Stimulated activated CD4-positive, alpha-beta T cell treated with anti-CD3 and anti-CD28 coated beads, TNF-alpha, amount 100 ng/mL, for 1 hour (primary cell): ENCODE data around the gene NUDT5.
"Not testable (repeated sequence)": the region's sequence is repeated elsewhere in the genome, so short reads cannot be mapped to it uniquely, and the experiment has no call there.

Experiments
- DNase-seq, 3 donors: peaks; one replicate each; pipeline ENCODE4 v3.0.0-alpha.2; 2020; ENCODE audit warnings: low read depth in 3 of 3, low spot score in 1 of 3

NUDT5 gene

GRCh38 chr10:12195603-12196506, at the start of gene NUDT5, which contains the start of gene CDC123:
TSS of gene NUDT5 (minus strand) at chr10:12195891. CDS start at chr10:12186291, 9,600 bp downstream.
TSS of gene CDC123 (plus strand) at chr10:12196188. CDS start at chr10:12196246, 58 bp downstream.
- peak; percentile 34 to 73 (median 60) for DNase-seq

DNA sequence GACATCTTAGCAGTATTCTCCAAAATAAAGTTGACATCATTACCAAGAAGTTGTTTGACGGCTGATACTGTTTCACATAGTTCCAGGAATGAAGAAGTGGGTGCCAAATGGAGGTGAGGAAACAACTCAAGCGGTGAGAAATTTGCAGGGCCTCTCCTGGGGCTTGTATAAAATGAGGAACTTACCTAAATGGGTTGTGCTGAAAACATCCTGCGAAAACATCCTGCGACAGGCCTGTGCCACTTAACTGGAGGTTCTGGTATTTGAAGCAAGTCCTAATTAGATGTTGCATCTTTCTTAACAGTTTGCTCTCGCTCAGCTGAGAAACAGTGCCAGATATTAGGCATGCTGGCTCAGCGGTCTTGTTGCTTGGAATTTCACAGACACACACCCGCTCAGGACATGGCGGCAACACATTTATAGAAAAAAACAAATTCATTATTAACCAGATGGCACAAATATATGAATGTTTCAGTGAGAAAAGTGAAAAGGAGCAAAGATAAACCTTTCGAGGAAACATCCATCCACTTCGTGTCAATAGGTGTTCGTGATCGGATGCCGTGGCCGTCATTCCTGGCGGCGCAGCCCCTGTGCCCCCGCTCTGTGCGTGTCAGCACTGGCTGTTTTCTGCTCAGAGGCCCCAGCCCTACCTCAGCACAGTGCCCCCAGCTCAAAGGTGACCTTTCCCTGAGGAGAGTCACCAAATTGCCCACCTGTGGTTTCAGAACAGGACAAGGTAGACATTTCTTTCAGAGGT, 48.4 kb upstream of the NUDT5 start:
- DNase-seq, result no peak

- no peak for DNase-seq
These were observed 46.3 kb upstream of the NUDT5 start for GRCh38 chr10:12241810-12242529.

- no peak for DNase-seq
These were observed 43.1 kb upstream of the NUDT5 start for GRCh38 chr10:12238821-12239220.

- DNase-seq, result no peak
These were observed 41.9 kb upstream of the NUDT5 start for GRCh38 chr10:12237265-12238220.

DNA sequence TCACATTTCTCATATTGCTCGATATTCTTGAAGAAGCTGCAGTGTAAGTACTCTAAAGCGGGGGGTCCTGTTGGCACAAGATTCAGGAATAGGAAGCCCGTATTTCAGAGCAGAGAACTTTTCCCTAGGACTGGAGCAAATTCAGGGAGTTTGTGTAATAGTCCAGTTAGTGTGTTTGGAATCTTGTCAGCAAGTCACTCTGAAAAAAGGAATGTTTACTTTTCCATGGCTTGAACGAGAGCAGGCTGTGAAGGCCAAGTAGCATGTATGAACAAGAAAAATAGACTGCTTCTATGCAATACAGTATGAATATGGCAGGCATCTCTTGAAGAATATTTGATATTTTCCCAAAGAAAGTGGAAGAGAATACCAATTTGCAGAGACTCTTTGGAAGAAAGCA, 40.1 kb upstream of the NUDT5 start:
- DNase-seq, result no peak

DNA sequence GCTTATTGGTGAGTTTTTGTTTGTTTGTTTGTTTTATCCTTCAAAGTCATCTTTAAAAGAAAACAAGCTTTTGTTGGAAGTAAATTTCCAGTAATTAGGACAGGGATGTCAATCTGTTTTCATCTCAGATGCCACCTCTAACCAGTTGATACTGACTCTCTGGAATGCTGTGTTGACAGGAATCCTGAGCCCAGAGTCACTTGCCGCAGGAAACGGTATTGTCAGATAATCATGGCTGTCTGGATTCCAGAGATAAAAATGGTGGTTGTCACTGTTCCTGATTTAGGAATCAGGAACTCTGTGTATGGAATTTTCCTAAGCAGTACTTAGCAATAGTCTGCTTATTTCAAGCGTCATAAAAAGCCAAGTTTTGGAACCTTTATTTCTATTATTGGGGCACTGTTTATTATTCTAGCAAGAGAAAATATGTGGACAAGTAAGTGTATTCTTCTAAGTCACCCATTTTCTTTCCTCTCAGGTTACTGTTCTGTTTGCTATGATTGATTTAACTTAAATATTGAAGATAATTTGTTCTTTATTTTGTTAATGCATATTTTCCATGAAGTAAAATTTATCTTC, 39.5 kb upstream of the NUDT5 start:
- DNase-seq, result no peak

DNA sequence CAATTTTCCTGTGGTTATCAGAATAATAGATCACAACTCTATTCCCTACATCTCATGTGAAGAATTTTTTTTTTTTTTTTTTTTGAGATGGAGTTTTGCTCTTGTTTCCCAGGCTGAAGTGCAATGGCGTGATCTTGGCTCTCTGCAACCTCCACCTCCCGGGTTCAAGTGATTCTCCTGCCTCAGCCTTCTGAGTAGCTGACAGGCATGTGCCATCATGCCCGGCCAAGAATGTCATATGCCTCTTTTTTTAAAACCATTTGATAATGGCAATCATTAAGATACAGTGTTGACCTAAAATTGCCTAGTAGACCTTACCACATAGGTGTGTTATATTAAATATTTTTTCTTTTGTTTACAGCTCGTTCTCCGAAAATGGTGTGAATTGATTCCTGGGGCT, 39.0 kb upstream of the NUDT5 start:
- DNase-seq, result not testable (repeated sequence)

GRCh38 chr10:12228851-12229250, 33.2 kb upstream of the NUDT5 start:
- no peak for DNase-seq

- not testable (repeated sequence) for DNase-seq
These were observed 30.7 kb upstream of the NUDT5 start for GRCh38 chr10:12226438-12226837.

- no peak for DNase-seq
These were observed 29.8 kb upstream of the NUDT5 start for GRCh38 chr10:12225444-12225843.

- DNase-seq, result no peak
These were observed 25.9 kb upstream of the NUDT5 start for GRCh38 chr10:12221323-12222298.

GRCh38 chr10:12218991-12219390, 23.3 kb upstream of the NUDT5 start:
- DNase-seq, result no peak

GRCh38 chr10:12214763-12215218, 19.1 kb upstream of the NUDT5 start:
- no peak for DNase-seq

DNA sequence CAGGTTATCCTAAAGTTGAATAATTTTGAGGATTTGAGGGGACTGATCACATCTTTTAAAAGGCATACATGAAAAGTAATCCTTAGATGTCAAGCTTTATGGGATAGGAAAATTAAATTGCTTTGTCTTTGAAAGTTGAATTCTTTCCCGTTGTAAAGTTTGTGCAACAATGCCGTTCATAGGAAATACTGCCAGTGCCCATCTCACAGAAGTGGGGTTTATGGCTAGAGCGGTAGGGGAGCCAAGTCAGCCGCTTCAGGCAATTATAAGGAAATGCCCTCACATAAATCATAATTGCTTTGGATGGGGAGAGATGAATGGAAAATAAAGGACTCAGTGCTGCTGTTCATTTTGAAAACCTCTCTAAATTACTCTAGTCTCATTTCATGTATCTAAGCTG, 18.4 kb upstream of the NUDT5 start:
- no peak for DNase-seq

DNA sequence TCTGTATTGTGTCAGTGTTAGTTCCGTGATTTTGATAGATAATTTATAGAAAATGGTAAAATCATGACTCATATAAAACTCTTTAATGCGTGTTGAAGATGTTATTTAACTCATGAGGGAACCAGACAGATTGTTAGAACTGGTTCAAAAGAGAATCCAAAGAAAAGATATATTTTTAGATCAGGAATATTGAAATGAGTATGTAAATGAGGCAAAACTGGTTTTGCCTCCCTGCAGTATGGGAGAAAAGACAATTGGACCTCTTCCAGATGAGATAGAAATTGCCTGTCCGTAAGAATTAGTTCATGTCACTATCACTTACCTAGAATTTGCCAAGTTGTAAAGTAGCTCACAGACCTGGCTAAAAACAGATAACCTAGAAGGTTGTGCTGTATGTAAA, 17.9 kb upstream of the NUDT5 start:
- DNase-seq, result no peak

GRCh38 chr10:12212454-12212853, 16.8 kb upstream of the NUDT5 start:
- no peak for DNase-seq

DNA sequence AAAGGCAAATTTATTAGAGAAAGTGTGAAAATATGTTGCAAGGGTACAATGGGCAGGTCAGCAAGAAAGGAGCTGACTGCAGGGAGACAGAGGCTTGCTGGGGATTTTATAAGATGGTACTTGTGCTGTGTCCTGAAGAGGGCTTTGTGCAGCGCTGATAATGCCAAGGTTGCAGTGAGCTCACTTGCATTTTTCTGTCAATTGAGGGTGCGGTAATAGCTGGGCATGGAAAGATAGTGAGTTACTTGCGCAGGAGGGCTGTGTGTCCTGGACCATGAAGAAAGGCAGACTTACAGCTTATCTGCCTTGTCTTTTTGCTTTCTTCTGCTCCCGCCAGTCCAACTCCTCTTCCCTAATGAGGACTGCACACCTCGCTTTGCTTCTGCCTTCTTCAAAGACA, 12.8 kb upstream of the NUDT5 start:
- no peak for DNase-seq

DNA sequence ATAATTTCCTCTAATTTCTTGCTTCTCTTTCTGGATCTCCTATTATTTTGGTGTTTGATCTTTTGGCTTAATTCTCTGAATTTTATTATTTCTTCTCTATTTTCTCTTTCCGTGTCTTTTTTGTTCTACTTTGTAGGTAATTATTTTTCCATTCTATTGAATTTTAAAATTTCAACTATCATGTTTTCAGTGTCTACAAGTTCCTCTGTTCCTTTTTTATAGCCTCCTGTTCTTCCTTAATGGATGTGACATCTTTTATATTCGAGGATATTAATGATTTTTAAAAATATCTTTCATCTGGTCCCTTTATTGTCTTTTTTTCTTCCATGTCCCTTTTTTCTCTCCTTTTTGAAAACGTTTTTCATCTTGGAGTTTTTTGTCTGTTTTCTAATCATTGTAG, 11.4 kb upstream of the NUDT5 start:
- DNase-seq, result no peak
